CD4-positive, alpha-beta T cell treated with Interferon alpha-2 for 1 hour (primary cell): ENCODE results near the gene SLC17A2.
A peak's percentile ranks its signal among the peaks of the same experiment; 100 is the strongest.

ENCODE experiments used
- DNase-seq, 2 donors: peaks; one replicate each; pipeline ENCODE4 v3.0.0-alpha.2; 2020 to 2022

SLC17A2 gene

DNA sequence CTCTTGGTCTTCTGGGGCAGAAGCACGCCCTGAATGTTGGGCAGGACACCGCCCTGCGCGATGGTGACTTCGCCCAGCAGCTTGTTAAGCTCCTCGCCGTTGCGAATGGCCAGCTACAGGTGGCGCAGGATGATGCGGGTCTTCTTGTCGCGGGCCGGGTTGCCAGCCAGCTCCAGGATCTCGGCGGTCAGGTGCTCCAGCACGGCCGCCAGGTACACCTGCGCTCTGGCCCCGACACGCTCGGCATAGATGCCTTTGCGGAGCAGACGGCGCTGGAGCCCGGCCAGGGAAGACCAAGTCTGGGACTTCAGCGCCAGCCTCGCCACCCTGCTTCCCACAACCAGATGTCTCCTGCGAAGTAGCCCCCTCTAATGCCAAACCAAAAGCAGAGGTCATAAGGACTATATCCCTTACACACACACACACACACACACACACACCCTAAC, 48.4 kb downstream of the SLC17A2 start:
- DNase-seq: peak; percentile 30 to 71

DNA sequence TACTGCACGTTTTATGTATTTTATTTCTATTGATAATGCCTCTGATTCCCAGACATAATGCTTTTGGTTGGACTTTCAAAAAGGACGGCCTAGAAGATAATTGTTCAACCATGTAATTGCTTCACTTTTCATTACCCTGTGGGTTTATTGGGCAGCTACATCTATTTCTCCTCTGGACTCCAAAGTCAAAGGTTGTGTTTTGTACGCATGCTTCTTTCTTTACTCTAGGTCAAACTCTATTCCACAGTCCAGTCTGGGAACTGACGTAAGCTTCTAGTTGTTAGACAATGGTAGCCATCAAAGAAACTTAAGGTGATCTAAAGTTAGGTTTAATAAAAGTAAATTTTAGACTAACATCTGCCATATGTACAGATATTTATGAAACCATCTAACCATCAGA, 49.9 kb downstream of the SLC17A2 start:
- DNase-seq: no peak

- DNase-seq: no peak
Observed at GRCh38 chr6:25878721-25879322, 51.7 kb downstream of the SLC17A2 start.

- DNase-seq: no peak
Observed at GRCh38 chr6:25875926-25876602, 54.4 kb downstream of the SLC17A2 start.

DNA sequence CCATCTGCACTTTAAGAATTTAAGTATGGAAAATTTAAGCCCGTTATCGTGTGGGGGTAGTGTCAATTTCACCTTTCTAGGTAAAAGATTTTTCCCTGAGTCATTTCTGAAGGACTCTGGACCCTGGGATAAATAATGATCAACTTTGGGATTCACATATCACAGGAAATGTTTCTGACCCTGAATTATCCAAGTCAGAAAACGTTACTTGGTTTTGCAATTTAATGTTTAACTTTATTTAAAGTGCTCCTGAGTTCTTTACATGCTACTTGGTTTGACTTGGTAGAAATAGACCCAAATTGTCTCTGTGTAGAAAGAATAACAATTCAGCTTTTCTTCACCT, 55.0 kb downstream of the SLC17A2 start:
- no peak for DNase-seq

DNA sequence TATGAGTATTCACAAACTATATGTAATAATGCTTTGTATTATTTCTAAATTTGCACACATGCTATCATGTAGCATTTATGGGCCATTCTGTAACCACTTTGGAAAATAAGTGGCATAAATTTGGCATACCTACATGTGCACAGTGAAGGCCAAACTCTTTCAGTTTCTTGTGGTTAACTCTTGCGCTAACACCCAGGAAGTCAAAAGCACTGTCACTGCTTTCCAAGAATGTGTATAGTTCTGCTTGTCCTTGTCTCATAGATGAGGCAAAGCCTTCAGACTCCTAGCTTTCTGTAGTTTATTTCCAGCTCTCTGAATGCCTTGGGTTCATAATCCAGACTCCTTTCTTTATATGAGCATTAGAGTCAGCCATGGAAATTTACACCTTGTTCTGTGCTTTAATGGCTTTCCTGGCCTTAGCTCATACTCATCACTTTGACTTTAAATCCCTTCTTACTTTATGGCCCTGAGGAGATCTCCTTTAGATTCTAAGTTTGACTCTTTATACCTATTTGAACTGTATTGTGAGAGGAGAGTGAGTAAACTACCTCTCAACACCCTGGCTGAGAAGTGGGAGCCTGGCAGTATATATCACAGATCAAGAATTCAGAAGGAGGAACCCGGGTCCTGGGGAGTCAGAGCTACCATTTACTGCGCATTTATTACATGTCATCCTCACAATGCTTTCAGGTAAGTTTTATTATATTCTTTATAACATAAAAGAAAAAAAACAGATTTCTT, 55.5 kb downstream of the SLC17A2 start:
- DNase-seq: peak in 1 of 2 donors; percentile 51

- no peak for DNase-seq
Observed at GRCh38 chr6:25874118-25874517, 56.4 kb downstream of the SLC17A2 start, which contains the start of gene SLC17A3. Gene SLC17A3, minus strand, starts transcription at chr6:25874243. Its CDS starts 5,856 bp downstream, at chr6:25868387.

DNA sequence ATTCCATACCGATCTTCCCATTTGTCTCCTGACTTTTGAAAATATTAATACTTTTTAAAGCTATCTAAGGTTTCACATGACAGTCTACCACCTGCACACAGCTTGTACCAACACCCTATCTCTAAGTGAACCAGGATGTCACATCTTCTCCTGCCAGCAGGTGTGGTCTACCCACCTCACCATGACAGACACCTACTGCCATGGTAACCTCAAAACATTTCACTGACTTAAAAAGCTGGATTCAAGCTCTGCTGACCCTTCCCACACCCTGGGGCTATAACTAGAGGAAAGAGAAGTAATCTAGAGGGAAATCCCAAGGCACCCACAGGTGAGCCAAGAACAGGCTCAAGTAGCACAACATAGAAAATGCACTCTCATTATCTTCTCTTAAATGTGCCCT, 57.7 kb downstream of the SLC17A2 start:
- DNase-seq: peak in 1 of 2 donors; percentile 65

DNA sequence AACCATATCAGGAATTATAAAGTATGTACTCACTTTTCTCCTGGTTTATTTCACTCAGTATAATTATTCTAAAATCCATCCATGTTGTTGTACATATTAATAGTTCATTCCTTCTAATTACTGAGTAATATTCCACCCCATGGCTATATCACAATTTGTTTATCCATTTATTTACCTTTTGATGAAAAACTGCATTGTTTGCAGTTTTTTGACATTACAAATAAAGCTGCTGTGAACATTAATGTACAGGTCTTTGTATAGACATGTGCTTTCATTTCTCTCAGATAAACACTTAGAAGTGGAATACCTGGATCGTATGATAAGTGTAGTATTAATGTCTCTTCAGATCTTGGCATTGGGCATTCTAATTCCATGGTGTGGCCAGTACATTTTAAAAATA, 60.7 kb downstream of the SLC17A2 start:
- DNase-seq: no peak

- DNase-seq: no peak
Observed at GRCh38 chr6:25868436-25869183, 61.9 kb downstream of the SLC17A2 start.

GRCh38 chr6:25866011-25866410, 64.5 kb downstream of the SLC17A2 start:
- peak; percentile 5 to 65 for DNase-seq

DNA sequence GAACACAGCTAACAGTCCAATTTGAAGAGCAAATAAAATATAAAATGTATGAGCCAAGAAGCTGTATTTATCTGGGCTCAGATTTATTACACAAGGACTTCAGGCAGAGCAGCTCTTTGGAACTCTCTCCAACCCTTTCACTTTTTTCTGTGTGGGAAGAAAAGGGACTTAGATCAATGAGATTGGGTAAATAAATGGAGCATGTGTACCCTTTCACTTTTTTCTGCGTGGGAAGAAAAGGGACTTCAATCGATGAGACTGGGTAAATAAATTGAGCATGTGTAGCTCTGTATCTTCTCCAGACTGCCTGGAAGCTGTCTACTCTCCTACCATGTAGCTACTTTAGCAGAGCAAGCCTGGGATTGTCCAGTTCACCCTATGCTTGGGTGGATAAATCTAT, 67.1 kb downstream of the SLC17A2 start:
- no peak for DNase-seq
